Loucy (cell line): ENCODE data around the gene ADAMTS6.

ENCODE experiments used
- CTCF ChIP-seq: fragments of 200-600 bp; sonication (generic); conservative IDR thresholded peaks from 2 replicates; pipeline ENCODE4 v1.5.1; 2014; ENCODE audit warnings: mild to moderate bottlenecking, antibody characterized with exemption, low read length
- EZH2phosphoT487 ChIP-seq: fragments of 200-600 bp; IDR thresholded peaks from 2 replicates; pipeline ENCODE4 v1.6.1; 2018; ENCODE audit warnings: antibody characterized with exemption, mild to moderate bottlenecking, moderate library complexity, borderline replicate concordance

GRCh38 chr5:65102371-65102975 is 379.2 kb downstream of the ADAMTS6 start:
- TF ChIP-seq CTCF (no peak), EZH2phosphoT487 (no peak)
